Smooth muscle cell (in vitro differentiated cells): Measurements from ENCODE around the gene SLF2. TPM values are rescaled to one million over a fixed set of nuclear protein-coding genes. Genes with fewer than 3 reads are reported as not detected.

Source experiments
- DNase-seq: peaks from one replicate; lab custom pipeline; 2025; ENCODE audit not compliant: unreplicated experiment; lab: John Stamatoyannopoulos, UW
- H2AFZ ChIP-seq: fragments of 200-600 bp; sonication (generic); 2 replicates; pipeline ENCODE4 v1.6.0; 2016; ENCODE audit warnings: antibody characterized with exemption, low read depth, mild to moderate bottlenecking
- H3F3A ChIP-seq: fragments of 200-600 bp; sonication (generic); 2 replicates; pipeline ENCODE4 v1.6.0; 2017; ENCODE audit warnings: antibody characterized with exemption, low read depth
- H3K27ac ChIP-seq: fragments of 200-600 bp; sonication (generic); 2 replicates; pipeline ENCODE4 v1.5.1; 2016; ENCODE audit warnings: low read depth, mild to moderate bottlenecking
- H3K27me3 ChIP-seq: fragments of 200-600 bp; sonication (generic); 2 replicates; pipeline ENCODE4 v1.6.1; 2016; ENCODE audit warnings: low read depth, mild to moderate bottlenecking
- H3K36me3 ChIP-seq: fragments of 200-600 bp; sonication (generic); 2 replicates; pipeline ENCODE4 v1.5.1; 2016; ENCODE audit warnings: low read depth
- H3K4me1 ChIP-seq: fragments of 200-600 bp; sonication (generic); 2 replicates; pipeline ENCODE4 v1.5.1; 2016; ENCODE audit warnings: low read depth
- H3K4me2 ChIP-seq: fragments of 200-600 bp; sonication (generic); 2 replicates; pipeline ENCODE4 v1.6.0; 2016; ENCODE audit warnings: mild to moderate bottlenecking
- H3K4me3 ChIP-seq: fragments of 200-600 bp; sonication (generic); 2 replicates; pipeline ENCODE4 v1.5.1; 2016; ENCODE audit warnings: mild to moderate bottlenecking
- H3K79me2 ChIP-seq: fragments of 200-600 bp; sonication (generic); 2 replicates; pipeline ENCODE4 v1.6.0; 2016; ENCODE audit warnings: low read depth, mild to moderate bottlenecking
- H3K9ac ChIP-seq: fragments of 200-600 bp; sonication (generic); 2 replicates; pipeline ENCODE4 v1.6.0; 2016; ENCODE audit warnings: low read depth
- H3K9me3 ChIP-seq: fragments of 200-600 bp; sonication (generic); replicated peaks from 2 replicates; pipeline ENCODE4 v1.5.1; 2016; ENCODE audit warnings: low read depth
- H4K20me1 ChIP-seq: fragments of 200-600 bp; sonication (generic); 2 replicates; pipeline ENCODE4 v1.6.0; 2016; ENCODE audit warnings: low read depth
- CTCF ChIP-seq: fragments of 200-600 bp; sonication (generic); IDR thresholded peaks from 2 replicates; pipeline ENCODE4 v1.5.1; 2017; ENCODE audit warnings: borderline replicate concordance, mild to moderate bottlenecking, antibody characterized with exemption; ENCODE audit not compliant: insufficient read depth, poor library complexity, severe bottlenecking
- WGBS: methylation state at CpG from one replicate; pipeline ENCODE4 v1.1.7; 2016; ENCODE audit warnings: low lambda C conversion rate; 5-methylcytosine and 5-hydroxymethylcytosine counted together
- polyA plus RNA-seq: library from polyadenylated mRNA; unstranded; fragments of >200 nt; fragmentation: Nextera tagmentation; extraction: Ambion mirVana; gene quantifications from 2 replicates; pipeline ENCODE4 v1.2.1, GENCODE V29; 2016
- total RNA-seq: library from RNA; depleted of rRNA; stranded (reverse); fragments of >200 nt; gene quantifications from 2 replicates; pipeline ENCODE4 v1.2.3, GENCODE V29; 2014

The SLF2 gene
- total and polyA plus RNA-seq, 2 experiments from 2014 or later = 8.1 to 24.9 TPM

- 97% methylated on average over 6 of the region's 6 CpGs for WGBS
- H3F3A ChIP-seq = no peaks in the 10 kb centered on the region
- no peaks in the 10 kb centered on the region for H3K36me3 ChIP-seq
- no peak overlapping the region for H3K27ac ChIP-seq
- no peak overlapping the region for H3K9ac ChIP-seq
- H3K79me2 ChIP-seq = no peaks in the 10 kb centered on the region
- H3K4me1 ChIP-seq = no peaks in the 10 kb centered on the region
- no peaks in the 10 kb centered on the region for H4K20me1 ChIP-seq
- H2AFZ ChIP-seq = no peak overlapping the region
- no peaks in the 10 kb centered on the region for H3K9me3 ChIP-seq
- no peaks in the 10 kb centered on the region for H3K27me3 ChIP-seq
- TF ChIP-seq CTCF = no peak
- H3K4me3 ChIP-seq = no peak overlapping the region
- DNase-seq = no peak
- H3K4me2 ChIP-seq = no peak overlapping the region
Observed at GRCh38 chr10:100977436-100977835, 64.7 kb downstream of the SLF2 start.

GRCh38 chr10:100978121-100978900, 65.5 kb downstream of the SLF2 start:
- WGBS = 93% methylated on average over 13 of the region's 13 CpGs
- TF ChIP-seq CTCF = no peak
- H4K20me1 ChIP-seq = no peaks in the 10 kb centered on the region
- H3K27ac ChIP-seq = no peak overlapping the region
- no peaks in the 10 kb centered on the region for H3K4me1 ChIP-seq
- no peaks in the 10 kb centered on the region for H3F3A ChIP-seq
- no peaks in the 10 kb centered on the region for H3K27me3 ChIP-seq
- H3K4me2 ChIP-seq = no peak overlapping the region
- no peak for DNase-seq
- no peaks in the 10 kb centered on the region for H3K79me2 ChIP-seq
- no peak overlapping the region for H3K9ac ChIP-seq
- no peak overlapping the region for H2AFZ ChIP-seq
- no peak overlapping the region for H3K4me3 ChIP-seq
- H3K36me3 ChIP-seq = no peaks in the 10 kb centered on the region
- no peaks in the 10 kb centered on the region for H3K9me3 ChIP-seq

GRCh38 chr10:100978901-100979195, 66.1 kb downstream of the SLF2 start:
- H3K4me1 ChIP-seq = no peaks in the 10 kb centered on the region
- no peaks in the 10 kb centered on the region for H3K79me2 ChIP-seq
- no peaks in the 10 kb centered on the region for H3K9me3 ChIP-seq
- no peaks in the 10 kb centered on the region for H4K20me1 ChIP-seq
- TF ChIP-seq CTCF = no peak
- WGBS = 98% methylated on average over 8 of the region's 10 CpGs
- H3K9ac ChIP-seq = no peak overlapping the region
- H3K36me3 ChIP-seq = no peaks in the 10 kb centered on the region
- no peak overlapping the region for H2AFZ ChIP-seq
- H3K27ac ChIP-seq = no peak overlapping the region
- DNase-seq = no peak
- no peaks in the 10 kb centered on the region for H3K27me3 ChIP-seq
- H3K4me2 ChIP-seq = no peak overlapping the region
- no peak overlapping the region for H3K4me3 ChIP-seq
- H3F3A ChIP-seq = no peaks in the 10 kb centered on the region

GRCh38 chr10:100979791-100980272, 67.1 kb downstream of the SLF2 start:
- WGBS = 97% methylated on average over 16 of the region's 16 CpGs
- Histone ChIP-seq H3F3A (no peaks in the 10 kb centered on the region), H3K4me2 (no peak overlapping the region), H3K4me1 (no peaks in the 10 kb centered on the region), H4K20me1 (no peaks in the 10 kb centered on the region), H3K9ac (no peak overlapping the region), H3K36me3 (no peaks in the 10 kb centered on the region), H3K27me3 (no peaks in the 10 kb centered on the region), H2AFZ (no peak overlapping the region), H3K9me3 (no peaks in the 10 kb centered on the region), H3K27ac (no peak overlapping the region), H3K4me3 (no peak overlapping the region), H3K79me2 (no peaks in the 10 kb centered on the region)
- no peak for DNase-seq
- TF ChIP-seq CTCF = no peak
